HepG2 (cell line): ENCODE results near the gene CBY1. TPM values are rescaled to one million over a fixed set of nuclear protein-coding genes. Genes with fewer than 3 reads are reported as not detected.
A peak's percentile ranks its signal among the peaks of the same experiment; 100 is the strongest.

ENCODE experiments used
- ARID2 ChIP-seq: sonication (generic); formaldehyde crosslinking; IDR thresholded peaks from 2 replicates; pipeline ENCODE4 v1.8.1; 2022; ENCODE audit warnings: mild to moderate bottlenecking, missing genetic modification reagents, borderline replicate concordance
- FOXK2 ChIP-seq: fragments of 450-650 bp; IDR thresholded peaks from 2 replicates; pipeline ENCODE4 v1.6.1; 2016
- HNRNPH1 ChIP-seq: fragments of 200-400 bp; formaldehyde crosslinking; optimal IDR thresholded peaks from 2 replicates; pipeline ENCODE3; 2017; ENCODE audit warnings: mild to moderate bottlenecking, low read depth, low read length
- HOXA3 ChIP-seq: sonication (generic); formaldehyde crosslinking; IDR thresholded peaks from 2 replicates; pipeline ENCODE4 v1.5.0; 2020; ENCODE audit warnings: missing genetic modification reagents
- IKZF4 ChIP-seq: sonication (generic); formaldehyde crosslinking; IDR thresholded peaks from 2 replicates; pipeline ENCODE4 v1.5.1; 2020; ENCODE audit warnings: borderline replicate concordance, mild to moderate bottlenecking, low read depth, missing genetic modification reagents; ENCODE audit errors: not compliant biosample characterization
- KAT7 ChIP-seq: IDR thresholded peaks from 2 replicates; pipeline ENCODE4 v1.6.1; 2018; ENCODE audit warnings: borderline replicate concordance, missing compliant biosample characterization
- NCOR1 ChIP-seq: fragments of 200-600 bp; sonication (generic); IDR thresholded peaks from 2 replicates; pipeline ENCODE4 v1.7.0; 2017; ENCODE audit warnings: antibody characterized with exemption, low read length, borderline replicate concordance
- PHF20 ChIP-seq: sonication (generic); formaldehyde crosslinking; IDR thresholded peaks from 2 replicates; pipeline ENCODE4 v1.5.0; 2020; ENCODE audit warnings: mild to moderate bottlenecking, missing genetic modification reagents
- SALL2 ChIP-seq: sonication (generic); formaldehyde crosslinking; IDR thresholded peaks from 2 replicates; pipeline ENCODE4 v1.8.1; 2023; ENCODE audit warnings: mild to moderate bottlenecking, missing genetic modification reagents, inconsistent platforms
- SMC3 ChIP-seq: IDR thresholded peaks from 2 replicates; pipeline ENCODE4 v1.6.1; 2011; ENCODE audit warnings: low read length, improper control_type of control experiment
- SPEN ChIP-seq: sonication (generic); formaldehyde crosslinking; IDR thresholded peaks from 2 replicates; pipeline ENCODE4 v1.5.1; 2020; ENCODE audit warnings: low read depth, mild to moderate bottlenecking, missing genetic modification reagents
- ZNF335 ChIP-seq: sonication (generic); formaldehyde crosslinking; IDR thresholded peaks from 2 replicates; pipeline ENCODE4 v1.4.0; 2020; ENCODE audit warnings: missing genetic modification reagents
- ZNF788 ChIP-seq: sonication (generic); formaldehyde crosslinking; IDR thresholded peaks from 2 replicates; pipeline ENCODE4 v1.5.0; 2020; ENCODE audit warnings: mild to moderate bottlenecking, missing genetic modification reagents, borderline replicate concordance
- ZNF816 ChIP-seq: sonication (generic); formaldehyde crosslinking; IDR thresholded peaks from 2 replicates; pipeline ENCODE4 v1.8.0; 2022; ENCODE audit warnings: missing genetic modification reagents, mild to moderate bottlenecking, borderline replicate concordance
- polyA plus RNA-seq, 8 experiments: library from polyadenylated mRNA; depleted of rRNA in 3 of 8; stranded (reverse) in 7 of 8; unstranded in 1 of 8; fragments of >200 nt; fragmentation: Illumina TruSeq in 4 of 8; extraction: Trizol in 4 of 8; gene quantifications; 2 replicates each; pipeline versions ENCODE4 v1.2.1 to v1.2.3, GENCODE V29; 2011 to 2016; ENCODE audit warnings: low read depth in 4 of 8, missing spikeins in 1 of 8, mixed read lengths in 1 of 8; ENCODE audit not compliant: insufficient read depth in 1 of 8
- total RNA-seq, 5 experiments: library from RNA; depleted of rRNA; stranded (reverse); fragments of >200 nt; fragmentation: Illumina TruSeq; extraction: Trizol; gene quantifications; 2 replicates each; pipeline ENCODE4 v1.2.3, GENCODE V29; 2016; ENCODE audit warnings: low read depth in 1 of 5
- TF ChIP-seq, protein P1 (sequence below): sonication (generic); formaldehyde crosslinking; conservative IDR thresholded peaks from 2 replicates; pipeline ENCODE4 v1.4.0; 2020; ENCODE audit warnings: missing genetic modification reagents
- TF ChIP-seq, protein P2 (sequence below): sonication (generic); formaldehyde crosslinking; IDR thresholded peaks from 2 replicates; pipeline ENCODE4 v1.5.0; 2020; ENCODE audit warnings: missing genetic modification reagents
- TF ChIP-seq, protein P3 (sequence below): sonication (generic); formaldehyde crosslinking; IDR thresholded peaks from 2 replicates; pipeline ENCODE4 v1.4.0; 2020; ENCODE audit warnings: missing genetic modification reagents, borderline replicate concordance
- TF ChIP-seq, protein P4 (sequence below): sonication (generic); formaldehyde crosslinking; IDR thresholded peaks from 2 replicates; pipeline ENCODE4 v1.4.0; 2020; ENCODE audit warnings: missing genetic modification reagents
- TF ChIP-seq, protein P5 (sequence below): sonication (generic); formaldehyde crosslinking; IDR thresholded peaks from 2 replicates; pipeline ENCODE4 v1.5.0; 2020; ENCODE audit warnings: missing genetic modification reagents

The CBY1 gene
- total and polyA plus RNA-seq, 2 of the 13 experiments (the other 11 are each of a cell fraction or from before 2014, with no cell fraction given), result 19.7 to 20.3 TPM

DNA sequence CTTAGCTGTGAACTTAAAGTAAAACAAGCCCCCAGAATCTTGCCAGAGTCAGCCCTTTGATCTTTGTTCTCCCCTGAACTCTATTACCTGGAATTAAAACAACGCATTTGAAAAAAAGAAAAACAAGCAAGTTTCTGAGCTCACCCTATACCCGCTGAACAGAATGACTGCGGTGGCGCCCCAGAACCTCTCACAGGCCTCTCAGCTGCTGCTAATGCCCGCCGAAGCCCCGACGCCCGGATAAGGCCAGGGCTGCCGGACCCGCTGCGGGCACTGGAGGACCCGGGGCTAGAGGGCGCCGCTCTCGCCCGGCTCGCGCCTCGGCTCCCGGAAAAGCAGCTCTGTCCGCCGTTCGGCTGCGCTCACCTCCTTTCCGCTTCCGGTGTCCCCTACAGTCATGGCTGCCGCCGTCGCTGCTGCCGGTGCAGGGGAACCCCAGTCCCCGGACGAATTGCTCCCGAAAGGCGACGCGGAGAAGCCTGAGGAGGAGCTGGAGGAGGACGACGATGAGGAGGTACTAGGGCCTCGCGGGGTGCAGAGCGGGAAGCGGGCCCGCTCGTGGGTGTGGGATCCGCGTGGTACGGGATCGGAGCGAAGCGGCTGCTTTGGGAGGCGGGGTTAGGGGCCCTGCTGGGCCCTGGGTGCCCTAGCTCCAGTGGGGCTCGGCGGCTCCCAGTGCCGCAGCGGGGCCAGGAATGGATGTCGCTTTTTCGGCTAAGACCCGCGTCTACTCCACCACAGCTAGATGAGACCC is 25.3 kb downstream of the CBY1 start, which contains the start of gene TOMM22 (continued):
- TF ChIP-seq, protein P1, sequence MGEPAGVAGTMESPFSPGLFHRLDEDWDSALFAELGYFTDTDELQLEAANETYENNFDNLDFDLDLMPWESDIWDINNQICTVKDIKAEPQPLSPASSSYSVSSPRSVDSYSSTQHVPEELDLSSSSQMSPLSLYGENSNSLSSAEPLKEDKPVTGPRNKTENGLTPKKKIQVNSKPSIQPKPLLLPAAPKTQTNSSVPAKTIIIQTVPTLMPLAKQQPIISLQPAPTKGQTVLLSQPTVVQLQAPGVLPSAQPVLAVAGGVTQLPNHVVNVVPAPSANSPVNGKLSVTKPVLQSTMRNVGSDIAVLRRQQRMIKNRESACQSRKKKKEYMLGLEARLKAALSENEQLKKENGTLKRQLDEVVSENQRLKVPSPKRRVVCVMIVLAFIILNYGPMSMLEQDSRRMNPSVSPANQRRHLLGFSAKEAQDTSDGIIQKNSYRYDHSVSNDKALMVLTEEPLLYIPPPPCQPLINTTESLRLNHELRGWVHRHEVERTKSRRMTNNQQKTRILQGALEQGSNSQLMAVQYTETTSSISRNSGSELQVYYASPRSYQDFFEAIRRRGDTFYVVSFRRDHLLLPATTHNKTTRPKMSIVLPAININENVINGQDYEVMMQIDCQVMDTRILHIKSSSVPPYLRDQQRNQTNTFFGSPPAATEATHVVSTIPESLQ (CRISPR knock-in tag), result no peak
- TF ChIP-seq KAT7 (CRISPR knock-in tag) (peak; percentile 99), HNRNPH1 (no peak), NCOR1 (no peak), SPEN (peak; percentile 99), ZNF788 (CRISPR knock-in tag) (peak; percentile 99), IKZF4 (CRISPR knock-in tag) (peak; percentile 89), ARID2 (CRISPR knock-in tag) (0 out of 2 replicates have a peak, but pooled peaks have one; percentile 15), SALL2 (CRISPR knock-in tag) (peak; percentile 94), FOXK2 (no peak), HOXA3 (CRISPR knock-in tag) (peak; percentile 98), PHF20 (CRISPR knock-in tag) (peak; percentile 99), ZNF816 (no peak; the same call in 1 of the 2 replicates), ZNF335 (CRISPR knock-in tag) (peak; percentile 95), SMC3 (no peak)
- TF ChIP-seq, protein P2, sequence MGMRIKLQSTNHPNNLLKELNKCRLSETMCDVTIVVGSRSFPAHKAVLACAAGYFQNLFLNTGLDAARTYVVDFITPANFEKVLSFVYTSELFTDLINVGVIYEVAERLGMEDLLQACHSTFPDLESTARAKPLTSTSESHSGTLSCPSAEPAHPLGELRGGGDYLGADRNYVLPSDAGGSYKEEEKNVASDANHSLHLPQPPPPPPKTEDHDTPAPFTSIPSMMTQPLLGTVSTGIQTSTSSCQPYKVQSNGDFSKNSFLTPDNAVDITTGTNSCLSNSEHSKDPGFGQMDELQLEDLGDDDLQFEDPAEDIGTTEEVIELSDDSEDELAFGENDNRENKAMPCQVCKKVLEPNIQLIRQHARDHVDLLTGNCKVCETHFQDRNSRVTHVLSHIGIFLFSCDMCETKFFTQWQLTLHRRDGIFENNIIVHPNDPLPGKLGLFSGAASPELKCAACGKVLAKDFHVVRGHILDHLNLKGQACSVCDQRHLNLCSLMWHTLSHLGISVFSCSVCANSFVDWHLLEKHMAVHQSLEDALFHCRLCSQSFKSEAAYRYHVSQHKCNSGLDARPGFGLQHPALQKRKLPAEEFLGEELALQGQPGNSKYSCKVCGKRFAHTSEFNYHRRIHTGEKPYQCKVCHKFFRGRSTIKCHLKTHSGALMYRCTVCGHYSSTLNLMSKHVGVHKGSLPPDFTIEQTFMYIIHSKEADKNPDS (CRISPR knock-in tag), result peak; percentile 92
- TF ChIP-seq, protein P3, sequence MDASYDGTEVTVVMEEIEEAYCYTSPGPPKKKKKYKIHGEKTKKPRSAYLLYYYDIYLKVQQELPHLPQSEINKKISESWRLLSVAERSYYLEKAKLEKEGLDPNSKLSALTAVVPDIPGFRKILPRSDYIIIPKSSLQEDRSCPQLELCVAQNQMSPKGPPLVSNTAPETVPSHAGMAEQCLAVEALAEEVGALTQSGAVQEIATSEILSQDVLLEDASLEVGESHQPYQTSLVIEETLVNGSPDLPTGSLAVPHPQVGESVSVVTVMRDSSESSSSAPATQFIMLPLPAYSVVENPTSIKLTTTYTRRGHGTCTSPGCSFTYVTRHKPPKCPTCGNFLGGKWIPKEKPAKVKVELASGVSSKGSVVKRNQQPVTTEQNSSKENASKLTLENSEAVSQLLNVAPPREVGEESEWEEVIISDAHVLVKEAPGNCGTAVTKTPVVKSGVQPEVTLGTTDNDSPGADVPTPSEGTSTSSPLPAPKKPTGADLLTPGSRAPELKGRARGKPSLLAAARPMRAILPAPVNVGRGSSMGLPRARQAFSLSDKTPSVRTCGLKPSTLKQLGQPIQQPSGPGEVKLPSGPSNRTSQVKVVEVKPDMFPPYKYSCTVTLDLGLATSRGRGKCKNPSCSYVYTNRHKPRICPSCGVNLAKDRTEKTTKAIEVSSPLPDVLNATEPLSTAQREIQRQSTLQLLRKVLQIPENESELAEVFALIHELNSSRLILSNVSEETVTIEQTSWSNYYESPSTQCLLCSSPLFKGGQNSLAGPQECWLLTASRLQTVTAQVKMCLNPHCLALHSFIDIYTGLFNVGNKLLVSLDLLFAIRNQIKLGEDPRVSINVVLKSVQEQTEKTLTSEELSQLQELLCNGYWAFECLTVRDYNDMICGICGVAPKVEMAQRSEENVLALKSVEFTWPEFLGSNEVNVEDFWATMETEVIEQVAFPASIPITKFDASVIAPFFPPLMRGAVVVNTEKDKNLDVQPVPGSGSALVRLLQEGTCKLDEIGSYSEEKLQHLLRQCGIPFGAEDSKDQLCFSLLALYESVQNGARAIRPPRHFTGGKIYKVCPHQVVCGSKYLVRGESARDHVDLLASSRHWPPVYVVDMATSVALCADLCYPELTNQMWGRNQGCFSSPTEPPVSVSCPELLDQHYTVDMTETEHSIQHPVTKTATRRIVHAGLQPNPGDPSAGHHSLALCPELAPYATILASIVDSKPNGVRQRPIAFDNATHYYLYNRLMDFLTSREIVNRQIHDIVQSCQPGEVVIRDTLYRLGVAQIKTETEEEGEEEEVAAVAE, result peak; percentile 92
- TF ChIP-seq, protein P4, sequence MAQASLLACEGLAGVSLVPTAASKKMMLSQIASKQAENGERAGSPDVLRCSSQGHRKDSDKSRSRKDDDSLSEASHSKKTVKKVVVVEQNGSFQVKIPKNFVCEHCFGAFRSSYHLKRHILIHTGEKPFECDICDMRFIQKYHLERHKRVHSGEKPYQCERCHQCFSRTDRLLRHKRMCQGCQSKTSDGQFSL (CRISPR knock-in tag), result peak; percentile 58; the same call in 1 of the 2 replicates
- TF ChIP-seq, protein P5, sequence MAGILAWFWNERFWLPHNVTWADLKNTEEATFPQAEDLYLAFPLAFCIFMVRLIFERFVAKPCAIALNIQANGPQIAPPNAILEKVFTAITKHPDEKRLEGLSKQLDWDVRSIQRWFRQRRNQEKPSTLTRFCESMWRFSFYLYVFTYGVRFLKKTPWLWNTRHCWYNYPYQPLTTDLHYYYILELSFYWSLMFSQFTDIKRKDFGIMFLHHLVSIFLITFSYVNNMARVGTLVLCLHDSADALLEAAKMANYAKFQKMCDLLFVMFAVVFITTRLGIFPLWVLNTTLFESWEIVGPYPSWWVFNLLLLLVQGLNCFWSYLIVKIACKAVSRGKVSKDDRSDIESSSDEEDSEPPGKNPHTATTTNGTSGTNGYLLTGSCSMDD (CRISPR knock-in tag), result no peak
